Activated B cell treated with CpG ODN at 0.5 μM for 24 hours (primary cell): ENCODE results near the gene LAMA1. TPM values are rescaled to one million over a fixed set of nuclear protein-coding genes. Genes with fewer than 3 reads are reported as not detected.

ENCODE experiments used
- ATAC-seq: fragments of 200-7000 bp; cut with Tn5 transposase; one replicate; pipeline ENCODE4 v1.10.0; 2021; ENCODE audit warnings: low read depth, mild to moderate bottlenecking, moderate library complexity
- CTCF ChIA-PET: fragments of 350-600 bp; sonication (Branson Sonifier 250); formaldehyde crosslinking; loops from one replicate; lab custom pipeline; 2021; ENCODE audit warnings: antibody characterized with exemption; lab: Charles Lee
- POLR2A ChIA-PET: fragments of 350-600 bp; sonication (Branson Sonifier 250); formaldehyde crosslinking; loops from one replicate; lab custom pipeline; 2021; ENCODE audit warnings: antibody characterized with exemption; lab: Charles Lee
- DNase-seq: peaks from one replicate; pipeline ENCODE4 v3.0.0; 2022
- H3K27ac Mint-ChIP-seq: one replicate; pipeline ENCODE4 v1.8.0; 2020; ENCODE audit warnings: mixed read lengths
- H3K27me3 Mint-ChIP-seq: one replicate; pipeline ENCODE4 v1.8.0; 2021; ENCODE audit warnings: mixed read lengths
- H3K36me3 Mint-ChIP-seq: one replicate; pipeline ENCODE4 v1.8.0; 2021; ENCODE audit warnings: low read depth, mixed read lengths
- H3K4me1 Mint-ChIP-seq: one replicate; pipeline ENCODE4 v1.8.0; 2021; ENCODE audit warnings: mixed read lengths
- H3K4me3 Mint-ChIP-seq: one replicate; pipeline ENCODE4 v1.8.0; 2020; ENCODE audit warnings: mild to moderate bottlenecking, mixed read lengths
- H3K9me3 Mint-ChIP-seq: one replicate; pipeline ENCODE4 v1.8.0; 2020; ENCODE audit warnings: mixed read lengths
- CTCF ChIP-seq: fragments of 200-600 bp; IDR thresholded peaks from one replicate; pipeline ENCODE4 v1.8.0; 2022; ENCODE audit warnings: antibody characterized with exemption, mild to moderate bottlenecking
- intact Hi-C: fragments of 100-400 bp; cut with micrococcal nuclease; formaldehyde crosslinking; loops from one replicate; pipeline ENCODE4 v1.15.1; 2024
- total RNA-seq: library from RNA; stranded (reverse); gene quantifications from 2 replicates; pipeline ENCODE4 v1.2.3, GENCODE V29; 2022

Gene LAMA1
- total RNA-seq, 1 donor from 2014 or later, result not detected

- no peaks in the 10 kb centered on the region for H3K4me1 Mint-ChIP-seq
- ATAC-seq (no peak), DNase-seq (no peak)
- POLR2A ChIA-PET, result no interaction called here
- H3K9me3 Mint-ChIP-seq, result no peaks in the 10 kb centered on the region
- no peak overlapping the region for H3K4me3 Mint-ChIP-seq
- no peak for TF ChIP-seq CTCF
- no peaks in the 10 kb centered on the region for H3K36me3 Mint-ChIP-seq
- CTCF ChIA-PET, result no interaction called here
- no peaks in the 10 kb centered on the region for H3K27me3 Mint-ChIP-seq
- intact Hi-C loops, result no loop called here
- H3K27ac Mint-ChIP-seq, result no peak overlapping the region
These were observed 96.4 kb downstream of the LAMA1 start for GRCh38 chr18:7020995-7021777.

DNA sequence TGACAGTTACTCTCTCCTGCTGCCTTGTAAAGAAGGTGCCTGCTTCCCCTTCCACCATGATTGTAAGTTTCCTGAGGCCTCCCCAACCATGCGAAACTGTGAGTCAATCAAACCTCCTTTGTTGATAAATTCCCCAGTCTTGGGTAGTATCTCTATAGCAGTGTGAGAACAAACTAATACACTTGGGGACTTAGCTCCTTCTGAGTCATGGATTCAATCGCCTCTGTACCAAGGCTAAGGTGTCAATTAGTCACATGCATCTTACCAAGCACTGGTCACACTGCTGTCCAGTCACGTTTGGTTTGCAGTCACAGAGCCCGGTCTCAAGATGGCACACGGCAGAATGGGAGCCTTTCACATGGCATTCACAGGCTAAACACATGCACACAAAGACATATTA is 100.6 kb downstream of the LAMA1 start:
- ChIA-PET CTCF (no interaction called here), POLR2A (no interaction called here)
- no peak for TF ChIP-seq CTCF
- no peak overlapping the region for H3K27ac Mint-ChIP-seq
- no peaks in the 10 kb centered on the region for H3K27me3 Mint-ChIP-seq
- intact Hi-C loops, result no loop called here
- H3K4me3 Mint-ChIP-seq, result no peak overlapping the region
- ATAC-seq, result no peak
- no peaks in the 10 kb centered on the region for H3K9me3 Mint-ChIP-seq
- DNase-seq, result no peak
- no peaks in the 10 kb centered on the region for H3K36me3 Mint-ChIP-seq
- no peaks in the 10 kb centered on the region for H3K4me1 Mint-ChIP-seq

GRCh38 chr18:7011142-7011541 is 106.5 kb downstream of the LAMA1 start:
- Mint-ChIP-seq H3K4me3 (no peak overlapping the region), H3K9me3 (no peaks in the 10 kb centered on the region), H3K4me1 (no peaks in the 10 kb centered on the region), H3K36me3 (no peaks in the 10 kb centered on the region), H3K27me3 (no peaks in the 10 kb centered on the region), H3K27ac (no peak overlapping the region)
- CTCF ChIA-PET, result no interaction called here
- POLR2A ChIA-PET, result no interaction called here
- no peak for TF ChIP-seq CTCF
- ATAC-seq, result no peak
- DNase-seq, result no peak
- intact Hi-C loops, result no loop called here

DNA sequence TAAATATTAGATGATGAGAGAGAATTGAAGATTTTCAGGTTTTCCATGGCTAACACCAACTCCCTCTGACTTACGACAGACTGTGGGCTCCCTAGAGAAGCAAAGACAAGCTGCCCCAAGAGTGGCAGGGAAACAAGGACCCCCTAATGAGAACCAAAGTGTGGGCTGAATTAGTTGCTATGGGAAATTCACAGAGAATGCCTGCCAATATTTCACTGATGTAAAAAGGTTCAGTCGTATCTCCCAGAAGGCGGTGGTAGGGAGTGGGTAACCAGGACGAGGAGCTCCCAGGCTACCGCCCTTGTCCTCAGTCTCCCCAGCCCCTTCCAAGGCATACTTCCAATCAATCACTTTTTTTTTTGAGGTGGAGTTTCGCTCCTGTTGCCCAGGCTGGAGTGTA is 113.6 kb downstream of the LAMA1 start:
- DNase-seq (no peak), ATAC-seq (no peak)
- Mint-ChIP-seq H3K27me3 (no peaks in the 10 kb centered on the region), H3K4me3 (no peak overlapping the region), H3K9me3 (no peaks in the 10 kb centered on the region), H3K27ac (no peak overlapping the region), H3K4me1 (no peaks in the 10 kb centered on the region), H3K36me3 (no peaks in the 10 kb centered on the region)
- no peak for TF ChIP-seq CTCF
- intact Hi-C loops, result no loop called here
- CTCF ChIA-PET, result no interaction called here
- POLR2A ChIA-PET, result no interaction called here

- no peak overlapping the region for H3K27ac Mint-ChIP-seq
- H3K36me3 Mint-ChIP-seq, result no peaks in the 10 kb centered on the region
- DNase-seq (no peak), ATAC-seq (no peak)
- POLR2A ChIA-PET, result no interaction called here
- no peak overlapping the region for H3K4me3 Mint-ChIP-seq
- H3K9me3 Mint-ChIP-seq, result no peaks in the 10 kb centered on the region
- H3K4me1 Mint-ChIP-seq, result no peaks in the 10 kb centered on the region
- H3K27me3 Mint-ChIP-seq, result no peaks in the 10 kb centered on the region
- intact Hi-C loops, result no loop called here
- TF ChIP-seq CTCF, result no peak
- CTCF ChIA-PET, result no interaction called here
These were observed 115.5 kb downstream of the LAMA1 start for GRCh38 chr18:7002107-7002506.
